GM18907 (cell line): ENCODE data around the gene ARID3A.
A peak's percentile ranks its signal among the peaks of the same experiment; 100 is the strongest.
"Not testable (repeated sequence)": the region's sequence is repeated elsewhere in the genome, so short reads cannot be mapped to it uniquely, and the experiment has no call there.

Source experiments
- ATAC-seq: cut with Tn5 transposase; IDR thresholded peaks from one replicate; pipeline ENCODE4 v1.9.1; 2021; ENCODE audit warnings: mild to moderate bottlenecking, moderate library complexity; ENCODE audit not compliant: unreplicated experiment

The ARID3A gene

GRCh38 chr19:1014161-1015060 lies 88.6 kb downstream of the ARID3A start:
- ATAC-seq, result no peak

GRCh38 chr19:1015061-1015781 lies 89.4 kb downstream of the ARID3A start:
- ATAC-seq, result no peak

- no peak for ATAC-seq
These were observed 90.2 kb downstream of the ARID3A start for GRCh38 chr19:1015782-1016646.

GRCh38 chr19:1016647-1017114 lies 90.8 kb downstream of the ARID3A start:
- ATAC-seq, result no peak

- ATAC-seq, result no peak
These were observed 91.5 kb downstream of the ARID3A start for GRCh38 chr19:1017115-1017905.

GRCh38 chr19:1017906-1018305 lies 92.1 kb downstream of the ARID3A start:
- no peak for ATAC-seq

- no peak for ATAC-seq
These were observed 92.6 kb downstream of the ARID3A start for GRCh38 chr19:1018393-1018792.

- ATAC-seq, result no peak
These were observed 93.2 kb downstream of the ARID3A start for GRCh38 chr19:1018932-1019615.

- ATAC-seq, result no peak
These were observed 93.8 kb downstream of the ARID3A start for GRCh38 chr19:1019616-1019961.

- ATAC-seq, result peak; percentile 0
These were observed 94.4 kb downstream of the ARID3A start for GRCh38 chr19:1019980-1020867.

GRCh38 chr19:1020868-1021425 lies 95.1 kb downstream of the ARID3A start, which contains the start of gene TMEM259:
Gene TMEM259, minus strand, starts transcription at chr19:1021123. Its CDS starts 127 bp downstream, at chr19:1020996.
- ATAC-seq, result peak; percentile 75

- ATAC-seq, result not testable (repeated sequence)
These were observed 98.0 kb downstream of the ARID3A start for GRCh38 chr19:1023883-1024188.

GRCh38 chr19:1025080-1025479 lies 99.2 kb downstream of the ARID3A start:
- not testable (repeated sequence) for ATAC-seq
